Kidney (tissue), 14 donors: Measurements from ENCODE around the gene SUMF1. TPM values are rescaled to one million over a fixed set of nuclear protein-coding genes. Genes with fewer than 3 reads are reported as not detected.

Experiments used
- DNase-seq, 5 donors: peaks; one replicate each; pipeline ENCODE4 v3.0.0-alpha.2; 2013 to 2020
- FAIRE-seq: peaks from 2 replicates; lab custom pipeline; 2012; peaks lifted over from hg19 to GRCh38; lab: Jason Lieb, UNC
- H3K27ac ChIP-seq, 2 donors: one replicate each; pipeline ENCODE4 v1.7.0; 2013; ENCODE audit warnings: low read depth in 2 of 2, low read length in 2 of 2, inconsistent platforms in 1 of 2
- H3K27me3 ChIP-seq: one replicate; pipeline ENCODE4 v1.7.1; 2013; ENCODE audit warnings: low read length, inconsistent platforms; ENCODE audit not compliant: control insufficient read depth, insufficient read depth
- H3K36me3 ChIP-seq, 3 donors: one replicate each; pipeline versions ENCODE4 v1.7.0 to v1.7.1; 2013; ENCODE audit warnings: low read length in 3 of 3, control low read depth in 1 of 3, inconsistent platforms in 1 of 3; ENCODE audit not compliant: insufficient read depth in 3 of 3, control insufficient read depth in 2 of 3
- H3K4me1 ChIP-seq, 3 donors: one replicate each; pipeline versions ENCODE4 v1.7.0 to v1.7.1; 2013; ENCODE audit warnings: low read length in 3 of 3, inconsistent platforms in 1 of 3, low read depth in 1 of 3; ENCODE audit not compliant: control insufficient read depth in 2 of 3, insufficient read depth in 2 of 3
- H3K4me3 ChIP-seq, 3 donors: one replicate each; pipeline versions ENCODE4 v1.7.0 to v1.8.1; 2013; ENCODE audit warnings: low read length in 3 of 3, control low read depth in 1 of 3, inconsistent platforms in 1 of 3
- H3K9ac ChIP-seq, 3 donors: one replicate each; pipeline versions ENCODE4 v1.7.0 to v1.7.1; 2013; ENCODE audit warnings: low read length in 3 of 3, control low read depth in 1 of 3, inconsistent platforms in 1 of 3
- H3K9me3 ChIP-seq, 3 donors: one replicate each; pipeline versions ENCODE4 v1.7.0 to v1.7.1; 2013; ENCODE audit warnings: low read length in 3 of 3, control low read depth in 1 of 3, inconsistent platforms in 1 of 3; ENCODE audit not compliant: control insufficient read depth in 2 of 3, insufficient read depth in 1 of 3
- CTCF ChIP-seq: IDR thresholded peaks from 3 replicates; pipeline ENCODE4 v1.5.1; 2012; ENCODE audit warnings: mild to moderate bottlenecking, moderate library complexity, borderline replicate concordance; ENCODE audit not compliant: insufficient read depth; ENCODE audit errors: extremely low read depth
- intact Hi-C: fragments of 100-400 bp; cut with DNase I; formaldehyde crosslinking; loops from one replicate; pipeline ENCODE4 v1.11.1; 2022
- polyA plus RNA-seq: library from polyadenylated mRNA; stranded (reverse); fragments of 350-450 nt; fragmentation: Illumina TruSeq; extraction: RNeasy Lipid Tissue Mini Kit (QIAGEN cat#74804); gene quantifications from one replicate; pipeline ENCODE4 v1.2.3, GENCODE V29; 2014; ENCODE audit warnings: low read depth, low replicate concordance; ENCODE audit not compliant: insufficient read depth
- total RNA-seq: library from RNA; stranded (reverse); fragmentation: NEBNext Ultra II Directional; extraction: Animal tissue kit (Norgen Biotek cat#: 25700); gene quantifications from one replicate; pipeline ENCODE4 v1.2.1, GENCODE V29; 2021
- donor health status: control.
- donor health status: control.
- donor health status: control.
- donor health status: control.
- donor health status: control.
- donor health status: DM: yes; HTN: yes; CAD: no.
- donor health status: Normal renal cell carcinoma (clear cell type).

SUMF1 gene
- total and polyA plus RNA-seq, 2 donors from 2014 or later = 50.1 to 50.6 TPM

- Histone ChIP-seq H3K9ac (no peak overlapping the region), H3K9me3 (no peaks in the 10 kb centered on the region), H3K27ac (no peak overlapping the region), H3K4me3 (no peak overlapping the region), H3K36me3 (no peaks in the 10 kb centered on the region), H3K4me1 (peaks cover 0 to 2% (median 0%) of the 10 kb centered on the region in 3 donors), H3K27me3 (no peaks in the 10 kb centered on the region)
- FAIRE-seq (no peak), DNase-seq (no peak)
- TF ChIP-seq CTCF = no peak
- intact Hi-C loops = no loop called here
Measured at GRCh38 chr3:4472312-4472711, 5.2 kb upstream of the SUMF1 start.

- no peak overlapping the region for H3K9ac ChIP-seq
- no peak overlapping the region for H3K27ac ChIP-seq
- no peaks in the 10 kb centered on the region for H3K27me3 ChIP-seq
- H3K9me3 ChIP-seq = no peaks in the 10 kb centered on the region
- no peak for FAIRE-seq
- no peak for TF ChIP-seq CTCF
- no peak for DNase-seq
- no peaks in the 10 kb centered on the region for H3K36me3 ChIP-seq
- H3K4me3 ChIP-seq = no peak overlapping the region
- peaks cover 0 to 2% (median 0%) of the 10 kb centered on the region in 3 donors for H3K4me1 ChIP-seq
- intact Hi-C loops = no loop called here
Measured at GRCh38 chr3:4471907-4472306, 4.8 kb upstream of the SUMF1 start.

GRCh38 chr3:4467522-4467867 lies 426 bp upstream of the SUMF1 start:
- peaks cover 0 to 3% (median 0%) of the 10 kb centered on the region in 3 donors for H3K4me1 ChIP-seq
- H3K27me3 ChIP-seq = no peaks in the 10 kb centered on the region
- DNase-seq (no peak), FAIRE-seq (no peak)
- H3K36me3 ChIP-seq = no peaks in the 10 kb centered on the region
- no peaks in the 10 kb centered on the region for H3K9me3 ChIP-seq
- no peak for TF ChIP-seq CTCF
- peak overlapping the region; percentile 57 to 95 (median 90) for H3K9ac ChIP-seq
- intact Hi-C loops = no loop called here
- H3K4me3 ChIP-seq = peak overlapping the region; percentile 86 to 98 (median 95)
- H3K27ac ChIP-seq = peak overlapping the region; percentile 79 to 85

- intact Hi-C loops = no loop called here
- Histone ChIP-seq H3K9ac (no peak overlapping the region), H3K27ac (no peak overlapping the region), H3K4me1 (peaks cover 0 to 3% (median 0%) of the 10 kb centered on the region in 3 donors), H3K4me3 (no peak overlapping the region), H3K27me3 (no peaks in the 10 kb centered on the region), H3K9me3 (no peaks in the 10 kb centered on the region), H3K36me3 (no peaks in the 10 kb centered on the region)
- no peak for TF ChIP-seq CTCF
- no peak for DNase-seq
- FAIRE-seq = no peak
Measured at GRCh38 chr3:4464576-4464975, 2.5 kb downstream of the SUMF1 start.
